Loucy (cell line): ENCODE measurements around the gene FBXO11.
A peak's percentile ranks its signal among the peaks of the same experiment; 100 is the strongest.
"Not testable (repeated sequence)": the region's sequence is repeated elsewhere in the genome, so short reads cannot be mapped to it uniquely, and the experiment has no call there.

Experiments used
- H2AFZ ChIP-seq: fragments of 200-600 bp; sonication (generic); 2 replicates; pipeline ENCODE4 v1.6.0; 2016; ENCODE audit warnings: antibody characterized with exemption, mild to moderate bottlenecking, low read length, moderate library complexity
- H3F3A ChIP-seq: fragments of 200-600 bp; 2 replicates; pipeline ENCODE4 v1.6.0; 2016; ENCODE audit warnings: antibody characterized with exemption, low read depth, mild to moderate bottlenecking
- H3K27me3 ChIP-seq: fragments of 200-600 bp; sonication (generic); 2 replicates; pipeline ENCODE4 v1.6.1; 2014; ENCODE audit warnings: low read length, mild to moderate bottlenecking; ENCODE audit not compliant: insufficient read depth, poor library complexity, severe bottlenecking
- H3K36me3 ChIP-seq: fragments of 200-600 bp; sonication (generic); 2 replicates; pipeline ENCODE4 v1.6.1; 2016; ENCODE audit warnings: low read length; ENCODE audit not compliant: insufficient read depth
- H3K4me1 ChIP-seq: fragments of 200-600 bp; sonication (generic); 2 replicates; pipeline ENCODE4 v1.5.1; 2014; ENCODE audit warnings: low read length, mild to moderate bottlenecking; ENCODE audit not compliant: insufficient read depth, poor library complexity, severe bottlenecking
- H3K4me2 ChIP-seq: fragments of 200-600 bp; sonication (generic); 2 replicates; pipeline ENCODE4 v1.6.0; 2014; ENCODE audit warnings: antibody characterized with exemption, low read length, low read depth, mild to moderate bottlenecking; ENCODE audit not compliant: poor library complexity, severe bottlenecking
- H3K4me3 ChIP-seq: fragments of 200-600 bp; sonication (generic); 2 replicates; pipeline ENCODE4 v1.5.1; 2014; ENCODE audit warnings: low read length, mild to moderate bottlenecking, mixed read lengths; ENCODE audit not compliant: poor library complexity, severe bottlenecking
- H3K79me2 ChIP-seq: fragments of 200-600 bp; sonication (generic); 2 replicates; pipeline ENCODE4 v1.6.1; 2014; ENCODE audit warnings: low read length; ENCODE audit not compliant: insufficient read depth
- H3K9ac ChIP-seq: fragments of 200-600 bp; sonication (generic); 2 replicates; pipeline ENCODE4 v1.6.0; 2014; ENCODE audit warnings: mild to moderate bottlenecking, low read depth, low read length, moderate library complexity; ENCODE audit not compliant: poor library complexity, severe bottlenecking
- H3K9me2 ChIP-seq: fragments of 200-600 bp; sonication (generic); replicated peaks from 2 replicates; pipeline ENCODE4 v1.6.1; 2016; ENCODE audit warnings: low read depth, low read length, mixed read lengths
- H3K9me3 ChIP-seq: fragments of 200-600 bp; sonication (generic); 2 replicates; pipeline ENCODE4 v1.6.1; 2014; ENCODE audit warnings: mild to moderate bottlenecking, antibody characterized with exemption, low read length, low read depth; ENCODE audit not compliant: insufficient read depth
- H4K20me1 ChIP-seq: fragments of 200-600 bp; sonication (generic); 2 replicates; pipeline ENCODE4 v1.6.0; 2014; ENCODE audit warnings: antibody characterized with exemption, low read length, mild to moderate bottlenecking; ENCODE audit not compliant: insufficient read depth, poor library complexity, severe bottlenecking
- CTCF ChIP-seq: fragments of 200-600 bp; sonication (generic); conservative IDR thresholded peaks from 2 replicates; pipeline ENCODE4 v1.5.1; 2014; ENCODE audit warnings: mild to moderate bottlenecking, antibody characterized with exemption, low read length
- EZH2phosphoT487 ChIP-seq: fragments of 200-600 bp; IDR thresholded peaks from 2 replicates; pipeline ENCODE4 v1.6.1; 2018; ENCODE audit warnings: antibody characterized with exemption, mild to moderate bottlenecking, moderate library complexity, borderline replicate concordance

Gene FBXO11

GRCh38 chr2:47907039-47907781 is 912 bp upstream of the FBXO11 start:
- Histone ChIP-seq H3K9me2 (no peaks in the 10 kb centered on the region), H3K4me2 (peak overlapping the region; percentile 66), H3K27me3 (no peaks in the 10 kb centered on the region), H3K4me1 (peaks cover 28% of the 10 kb centered on the region), H2AFZ (peak overlapping the region; percentile 68), H3K79me2 (peaks cover 29% of the 10 kb centered on the region), H3K9me3 (no peaks in the 10 kb centered on the region), H4K20me1 (peaks cover 29% of the 10 kb centered on the region), H3K9ac (peak overlapping the region; percentile 66), H3K4me3 (peak overlapping the region; percentile 72), H3K36me3 (no peaks in the 10 kb centered on the region), H3F3A (peaks cover 4% of the 10 kb centered on the region; the same call in 1 of the 2 replicates)
- TF ChIP-seq CTCF (no peak), EZH2phosphoT487 (no peak)

- peak overlapping the region; percentile 24 for H3K4me2 ChIP-seq
- H3K4me1 ChIP-seq: peaks cover 35% of the 10 kb centered on the region
- H2AFZ ChIP-seq: peak overlapping the region; percentile 75
- no peaks in the 10 kb centered on the region for H3K9me2 ChIP-seq
- H3F3A ChIP-seq: peaks cover 4% of the 10 kb centered on the region; the same call in 1 of the 2 replicates
- H3K9me3 ChIP-seq: no peaks in the 10 kb centered on the region
- no peaks in the 10 kb centered on the region for H3K27me3 ChIP-seq
- no peaks in the 10 kb centered on the region for H3K36me3 ChIP-seq
- H3K4me3 ChIP-seq: peak overlapping the region; percentile 96
- H3K79me2 ChIP-seq: peaks cover 46% of the 10 kb centered on the region
- H3K9ac ChIP-seq: peak overlapping the region; percentile 96
- peaks cover 44% of the 10 kb centered on the region for H4K20me1 ChIP-seq
- no peak for TF ChIP-seq CTCF
These were observed 727 bp downstream of the FBXO11 start for GRCh38 chr2:47905386-47906156.

- no peak for TF ChIP-seq EZH2phosphoT487
- Histone ChIP-seq H3K9me3 (no peaks in the 10 kb centered on the region), H3K9ac (peak overlapping the region; percentile 96), H3F3A (peaks cover 4% of the 10 kb centered on the region; the same call in 1 of the 2 replicates), H3K4me3 (peak overlapping the region; percentile 96), H3K79me2 (peaks cover 62% of the 10 kb centered on the region), H3K4me1 (peaks cover 47% of the 10 kb centered on the region), H3K4me2 (peak overlapping the region; percentile 98), H4K20me1 (peaks cover 59% of the 10 kb centered on the region), H3K36me3 (no peaks in the 10 kb centered on the region), H3K27me3 (no peaks in the 10 kb centered on the region), H2AFZ (no peak overlapping the region; the same call in 1 of the 2 replicates), H3K9me2 (no peaks in the 10 kb centered on the region)
These were observed 2.4 kb downstream of the FBXO11 start for GRCh38 chr2:47903781-47904490.

GRCh38 chr2:47901892-47902291 is 4.4 kb downstream of the FBXO11 start:
- Histone ChIP-seq H4K20me1 (peaks cover 78% of the 10 kb centered on the region), H3K79me2 (peaks cover 83% of the 10 kb centered on the region), H3K4me2 (peak overlapping the region; percentile 98), H3K4me3 (peak overlapping the region; percentile 96), H3K4me1 (peaks cover 50% of the 10 kb centered on the region)
- H3K27me3 ChIP-seq, H2AFZ ChIP-seq, H3K9me2 ChIP-seq, H3K9me3 ChIP-seq, H3K9ac ChIP-seq, H3K36me3 ChIP-seq, H3F3A ChIP-seq: not testable (repeated sequence)
